H4 (cell line): ENCODE results near the gene FAM216A. TPM values are rescaled to one million over a fixed set of nuclear protein-coding genes. Genes with fewer than 3 reads are reported as not detected.
A peak's percentile ranks its signal among the peaks of the same experiment; 100 is the strongest.
"Not testable (repeated sequence)": the region's sequence is repeated elsewhere in the genome, so short reads cannot be mapped to it uniquely, and the experiment has no call there.

ENCODE experiments used
- DNase-seq: peaks from one replicate; pipeline ENCODE4 v3.0.0-alpha.2; 2015; ENCODE audit warnings: low spot score
- total RNA-seq: library from RNA; depleted of rRNA; stranded (reverse); fragments of >200 nt; shearing (Covaris generic); gene quantifications from 2 replicates; pipeline ENCODE4 v1.2.3, GENCODE V29; 2014

FAM216A gene
- total RNA-seq, 1 experiment from 2014 or later: 18.0 TPM

GRCh38 chr12:110501399-110501751 is 32.7 kb downstream of the FAM216A start:
- peak; percentile 12 for DNase-seq

- peak; percentile 97 for DNase-seq
These were observed 33.4 kb downstream of the FAM216A start, which contains the start of the genes RAD9B and VPS29 for GRCh38 chr12:110501752-110502738. RAD9B (plus strand) TSS chr12:110502331; CDS start chr12:110502338, 7 bp downstream. VPS29 (minus strand) TSS chr12:110502111; CDS start chr12:110502051, 60 bp downstream.

GRCh38 chr12:110503432-110503831 is 34.8 kb downstream of the FAM216A start:
- DNase-seq: no peak

- DNase-seq: no peak
These were observed 36.7 kb downstream of the FAM216A start for GRCh38 chr12:110505332-110505731.

GRCh38 chr12:110508071-110508586 is 39.5 kb downstream of the FAM216A start:
- DNase-seq: no peak

GRCh38 chr12:110513842-110514241 is 45.2 kb downstream of the FAM216A start:
- DNase-seq: no peak

- no peak for DNase-seq
These were observed 45.7 kb downstream of the FAM216A start for GRCh38 chr12:110514363-110514762.

- no peak for DNase-seq
These were observed 48.4 kb downstream of the FAM216A start for GRCh38 chr12:110516995-110517394.

- not testable (repeated sequence) for DNase-seq
These were observed 49.4 kb downstream of the FAM216A start for GRCh38 chr12:110518014-110518413.

GRCh38 chr12:110520876-110521712 is 52.4 kb downstream of the FAM216A start:
- DNase-seq: not testable (repeated sequence)

GRCh38 chr12:110528277-110528839 is 59.7 kb downstream of the FAM216A start:
- no peak for DNase-seq

- DNase-seq: no peak
These were observed 61.9 kb downstream of the FAM216A start for GRCh38 chr12:110530511-110530910.

- DNase-seq: peak; percentile 82
These were observed 63.2 kb downstream of the FAM216A start for GRCh38 chr12:110531741-110532333.

GRCh38 chr12:110532644-110533043 is 64.0 kb downstream of the FAM216A start:
- no peak for DNase-seq

GRCh38 chr12:110533607-110534006 is 65.0 kb downstream of the FAM216A start:
- peak; percentile 53 for DNase-seq

- no peak for DNase-seq
These were observed 66.2 kb downstream of the FAM216A start for GRCh38 chr12:110534811-110535210.

GRCh38 chr12:110536834-110537604 is 68.4 kb downstream of the FAM216A start:
- DNase-seq: no peak

- DNase-seq: no peak
These were observed 69.2 kb downstream of the FAM216A start for GRCh38 chr12:110537605-110538409.

GRCh38 chr12:110538869-110539622 is 70.4 kb downstream of the FAM216A start:
- DNase-seq: no peak
